Activated T-cell treated with anti-CD3 and anti-CD28 coated beads for 24 hours (primary cell): ENCODE results near the gene ARHGEF12.
A peak's percentile ranks its signal among the peaks of the same experiment; 100 is the strongest.

Experiments
- DNase-seq: peaks from one replicate; pipeline ENCODE4 v3.0.0-alpha.2; 2020; ENCODE audit warnings: low read depth

Gene ARHGEF12

DNA sequence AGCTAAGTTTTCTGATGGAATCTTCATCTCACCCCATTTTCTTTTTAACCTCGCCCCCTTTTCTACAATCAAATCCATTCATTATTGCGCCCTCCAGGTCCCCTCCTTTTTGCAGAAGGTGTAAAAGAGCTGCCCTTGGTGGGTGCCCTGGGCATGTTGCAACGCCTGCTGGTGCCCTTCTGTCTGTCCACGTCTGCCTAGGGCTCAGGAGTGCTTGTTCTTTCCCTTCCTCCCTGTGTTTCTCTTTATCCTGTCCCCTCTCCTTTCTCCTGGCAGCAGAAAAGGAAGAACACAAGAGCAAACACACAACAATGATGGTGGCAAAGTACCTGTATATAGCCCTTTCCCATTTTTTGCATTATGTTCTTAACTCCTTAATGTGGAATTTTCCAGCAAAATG lies 17.3 kb upstream of the ARHGEF12 start:
- no peak for DNase-seq

DNA sequence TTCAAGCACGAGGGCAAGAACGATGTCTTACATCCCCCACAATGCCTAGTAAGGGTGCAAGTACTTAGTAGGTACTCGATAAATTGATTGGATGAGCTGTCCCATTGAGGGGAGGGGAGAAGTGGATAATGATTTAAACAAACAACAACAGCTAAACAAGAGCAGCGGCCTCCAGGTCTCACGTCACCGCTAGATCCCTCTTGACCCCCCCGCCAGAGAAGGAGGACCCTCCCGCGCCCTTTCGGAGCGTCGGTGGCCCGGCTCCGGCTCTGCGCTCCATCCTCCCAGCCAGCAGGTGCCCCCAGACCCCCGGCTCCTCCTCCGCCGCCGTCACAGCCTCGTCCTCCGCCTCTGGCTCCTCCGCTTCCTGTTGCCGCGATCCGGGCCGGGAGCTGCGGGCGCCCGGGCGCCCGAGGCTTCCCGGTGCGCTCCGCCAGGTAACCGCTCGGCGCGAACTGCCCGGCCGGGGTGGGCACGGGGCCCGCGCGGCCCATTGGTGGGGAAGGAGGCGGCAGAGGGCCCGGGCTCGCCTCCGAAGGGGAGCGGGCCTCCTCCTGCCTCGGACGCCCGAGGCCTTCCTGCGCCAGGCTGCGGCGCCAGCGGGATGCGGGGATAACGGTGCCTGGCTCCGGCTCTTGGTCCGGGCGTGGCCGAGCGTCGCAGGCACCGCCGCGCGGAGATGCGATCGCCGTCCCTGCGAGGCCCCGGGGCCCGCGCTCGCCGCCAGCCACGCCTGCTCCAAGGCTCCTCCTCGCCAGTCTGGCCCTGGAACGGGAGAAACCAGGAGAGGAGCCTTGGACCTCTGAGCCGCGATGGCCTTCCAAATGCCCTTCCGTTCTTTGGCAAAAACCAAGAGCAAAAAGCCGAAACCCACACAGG lies 11.0 kb upstream of the ARHGEF12 start, which contains the start of gene TLCD5:
Gene TLCD5 (plus strand): TSS at position 368 of the 879 bp plus-strand sequence. CDS start 2,143 bp downstream, outside the sequence.
- DNase-seq = no peak

DNA sequence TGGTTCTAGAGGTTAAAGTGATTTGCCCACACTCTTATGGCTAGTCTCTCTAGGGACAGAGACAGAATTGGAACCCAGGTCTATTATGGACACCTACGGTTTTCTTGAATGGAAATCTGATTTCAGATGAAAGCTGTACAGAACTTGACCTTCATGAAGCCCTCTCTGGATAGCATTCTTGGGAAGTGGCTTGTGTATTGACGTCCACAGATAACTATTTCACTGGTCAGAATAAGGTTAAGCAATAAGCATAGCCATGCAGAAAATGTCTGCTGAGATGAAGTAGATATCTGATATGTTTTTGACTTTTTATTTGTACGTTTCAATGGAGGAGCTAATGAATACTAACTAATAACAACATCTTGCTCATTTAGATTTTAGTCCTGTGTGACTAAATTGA lies 10.0 kb upstream of the ARHGEF12 start:
- no peak for DNase-seq

DNA sequence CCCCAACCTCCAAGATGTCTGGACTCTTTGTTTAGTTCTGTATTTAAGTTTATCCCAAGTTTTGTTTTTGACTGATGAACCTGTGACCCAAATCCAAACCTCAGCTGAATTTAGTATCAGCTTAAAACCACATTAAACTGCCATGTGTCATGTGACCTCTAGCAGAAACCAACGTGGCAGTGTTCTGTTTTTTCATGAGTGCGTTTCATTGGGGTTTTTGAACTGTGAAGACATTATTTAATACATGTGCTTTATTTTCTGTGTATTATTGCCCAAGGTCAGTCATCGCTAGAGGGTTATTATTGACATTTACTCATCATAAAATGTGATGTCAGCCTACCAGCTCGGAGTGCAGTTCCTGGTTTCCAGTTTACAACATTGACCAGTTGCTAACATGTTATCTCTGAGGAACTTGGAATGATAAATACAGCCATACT lies 9.3 kb upstream of the ARHGEF12 start:
- DNase-seq = no peak

DNA sequence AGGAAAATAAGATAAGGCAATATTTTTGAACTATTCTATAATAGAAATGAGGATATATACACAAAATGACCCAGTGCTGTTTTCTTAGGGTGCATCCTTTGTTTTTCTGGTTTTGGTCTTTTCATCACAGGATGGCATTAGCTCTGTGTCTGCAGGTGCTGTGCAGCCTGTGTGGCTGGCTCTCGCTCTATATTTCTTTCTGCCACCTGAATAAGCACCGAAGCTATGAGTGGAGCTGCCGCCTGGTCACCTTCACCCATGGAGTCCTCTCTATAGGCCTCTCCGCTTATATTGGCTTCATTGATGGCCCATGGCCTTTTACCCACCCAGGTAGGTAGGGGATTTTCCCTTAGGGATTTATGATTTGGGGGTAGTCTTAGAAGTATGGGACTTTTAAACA lies 8.9 kb upstream of the ARHGEF12 start:
- no peak for DNase-seq

DNA sequence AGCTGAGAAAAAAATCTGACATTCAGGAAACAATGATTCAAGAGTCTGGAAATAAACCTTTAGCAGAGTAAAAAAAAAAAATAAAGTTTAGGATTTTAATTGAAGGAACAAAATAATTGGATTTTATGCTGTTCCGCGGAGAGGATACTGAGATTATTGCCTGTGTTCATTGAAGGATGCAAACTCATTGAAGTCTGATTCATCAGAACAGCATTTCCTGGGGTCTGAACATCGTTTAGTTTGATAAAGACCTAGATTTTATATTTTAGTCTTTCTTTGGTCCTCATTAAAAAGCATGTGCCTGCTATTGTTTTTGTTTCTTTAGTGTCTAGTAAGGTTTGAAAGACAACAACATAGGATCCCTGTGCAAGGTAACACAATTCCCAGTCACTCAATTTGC lies 6.7 kb upstream of the ARHGEF12 start:
- no peak for DNase-seq

DNA sequence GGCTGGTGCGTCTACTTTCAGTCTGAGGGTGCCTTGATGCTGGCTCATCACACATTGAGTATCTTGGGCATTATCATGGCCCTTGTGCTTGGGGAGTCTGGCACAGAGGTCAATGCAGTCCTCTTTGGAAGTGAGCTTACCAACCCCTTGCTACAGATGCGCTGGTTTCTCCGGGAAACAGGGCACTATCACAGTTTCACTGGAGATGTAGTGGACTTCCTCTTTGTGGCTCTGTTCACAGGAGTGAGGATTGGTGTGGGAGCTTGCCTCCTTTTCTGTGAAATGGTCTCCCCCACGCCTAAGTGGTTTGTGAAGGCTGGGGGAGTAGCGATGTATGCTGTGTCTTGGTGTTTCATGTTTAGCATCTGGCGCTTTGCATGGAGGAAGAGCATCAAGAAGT lies 6.2 kb upstream of the ARHGEF12 start:
- no peak for DNase-seq

DNA sequence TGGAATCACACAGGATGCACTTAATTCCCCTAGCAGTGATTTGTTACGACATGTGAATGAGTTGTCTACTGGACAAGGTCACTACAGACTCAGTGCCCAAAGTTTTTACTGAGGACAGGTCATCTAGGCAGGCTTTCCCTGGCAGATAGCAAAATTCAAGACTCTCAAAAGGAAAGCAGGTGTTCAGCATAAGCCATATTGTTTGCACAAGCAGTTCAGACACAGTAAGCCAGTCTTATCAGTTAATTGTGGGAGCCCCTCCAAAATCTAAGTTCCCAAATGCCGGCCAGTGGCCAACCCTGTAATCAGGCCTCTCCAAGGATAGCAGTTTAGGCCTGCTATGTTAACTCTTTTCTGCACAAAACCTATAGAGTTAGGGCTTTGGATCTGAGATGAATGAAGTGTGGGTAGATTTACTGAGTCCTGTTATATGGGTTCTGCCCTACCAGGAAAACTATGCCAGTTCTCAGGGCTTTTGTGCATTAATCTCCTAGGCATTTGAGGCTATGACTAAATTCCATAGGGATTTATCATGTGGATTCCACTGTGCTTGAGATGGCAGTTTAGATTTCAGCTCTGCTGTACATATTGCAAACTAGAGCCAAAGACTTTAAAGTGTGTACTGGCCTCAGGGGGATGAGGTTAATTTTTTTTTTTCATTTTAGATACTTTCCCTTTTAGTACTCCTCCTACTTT lies 4.8 kb upstream of the ARHGEF12 start:
- DNase-seq = no peak

DNA sequence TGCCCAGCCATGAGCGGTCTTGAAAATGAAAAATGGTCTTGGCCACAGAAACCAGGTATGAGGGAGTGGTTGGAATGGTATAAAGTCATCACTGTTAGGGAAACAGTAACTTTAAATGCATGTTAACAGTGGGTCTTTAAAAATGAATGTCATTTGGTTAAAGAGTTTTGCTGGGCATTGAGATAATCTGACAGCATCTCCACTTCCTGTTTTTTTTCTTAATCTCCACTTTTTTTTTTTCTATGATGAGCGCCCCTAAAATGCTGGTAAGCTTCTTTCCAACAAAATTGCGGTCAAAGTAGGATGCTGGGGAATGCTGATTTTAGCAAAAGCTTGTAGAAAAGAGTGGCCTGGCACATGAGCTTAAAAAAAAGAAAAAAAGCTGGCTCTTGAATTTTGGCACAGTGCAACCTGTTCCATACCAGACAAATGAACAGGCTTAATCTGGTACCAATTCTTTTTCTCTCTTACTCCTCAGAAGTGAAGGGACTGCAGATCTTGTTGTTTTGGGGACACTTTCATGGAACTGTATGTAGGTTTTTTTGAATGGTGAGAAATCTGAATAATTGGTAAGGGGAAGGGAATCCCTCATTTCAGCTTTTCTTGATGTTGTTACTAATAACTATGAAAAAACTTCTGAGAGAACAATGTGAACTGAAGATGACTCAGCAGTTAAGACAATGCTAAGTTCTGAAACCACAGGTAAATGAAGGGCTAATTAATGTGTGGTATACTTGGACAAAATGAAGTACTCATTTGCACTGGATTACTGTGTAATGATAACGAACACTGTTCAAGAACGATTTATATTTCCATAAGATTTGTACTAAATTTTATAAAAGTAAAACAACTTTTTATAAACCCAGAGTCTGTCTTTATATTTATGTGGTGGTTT lies 3.1 kb upstream of the ARHGEF12 start:
- no peak for DNase-seq

DNA sequence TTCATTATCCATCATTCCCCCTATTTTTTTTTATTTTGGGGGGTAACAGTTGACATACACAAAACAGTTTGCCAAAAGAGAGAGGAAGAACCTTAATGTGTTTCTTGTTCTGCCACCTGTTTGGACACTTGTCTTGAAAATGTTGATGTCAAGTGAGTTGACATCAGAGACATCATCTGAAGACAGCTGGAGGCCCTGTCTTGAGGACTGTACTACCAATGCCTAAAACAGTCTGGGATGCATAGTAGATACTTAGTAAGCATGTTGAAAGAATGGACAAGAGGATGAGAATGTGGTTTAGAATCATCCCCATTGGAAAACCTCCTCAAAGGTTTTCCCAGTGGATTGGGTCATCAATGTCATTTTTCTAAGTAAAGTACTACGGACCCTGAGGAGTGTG lies 2.4 kb upstream of the ARHGEF12 start:
- DNase-seq = no peak

DNA sequence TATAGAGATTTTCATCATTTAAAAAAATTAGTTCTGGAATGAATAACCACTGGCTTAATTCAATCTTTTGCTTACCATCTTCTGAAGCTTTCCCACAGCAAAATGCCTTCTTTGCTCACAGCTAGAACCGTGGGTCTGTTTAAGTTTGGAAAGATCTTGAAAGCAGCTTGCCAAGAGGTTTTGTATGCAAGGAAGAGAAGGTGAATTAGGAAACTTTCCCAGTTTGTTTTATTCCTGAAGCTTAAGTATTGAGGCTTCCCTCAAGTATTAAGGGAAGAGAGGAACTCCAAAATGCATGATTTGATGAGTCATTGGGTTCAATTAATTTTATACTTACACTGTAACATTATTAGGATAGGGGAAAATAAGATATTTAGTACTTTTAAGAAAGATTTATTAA lies 1.9 kb upstream of the ARHGEF12 start:
- DNase-seq = no peak

DNA sequence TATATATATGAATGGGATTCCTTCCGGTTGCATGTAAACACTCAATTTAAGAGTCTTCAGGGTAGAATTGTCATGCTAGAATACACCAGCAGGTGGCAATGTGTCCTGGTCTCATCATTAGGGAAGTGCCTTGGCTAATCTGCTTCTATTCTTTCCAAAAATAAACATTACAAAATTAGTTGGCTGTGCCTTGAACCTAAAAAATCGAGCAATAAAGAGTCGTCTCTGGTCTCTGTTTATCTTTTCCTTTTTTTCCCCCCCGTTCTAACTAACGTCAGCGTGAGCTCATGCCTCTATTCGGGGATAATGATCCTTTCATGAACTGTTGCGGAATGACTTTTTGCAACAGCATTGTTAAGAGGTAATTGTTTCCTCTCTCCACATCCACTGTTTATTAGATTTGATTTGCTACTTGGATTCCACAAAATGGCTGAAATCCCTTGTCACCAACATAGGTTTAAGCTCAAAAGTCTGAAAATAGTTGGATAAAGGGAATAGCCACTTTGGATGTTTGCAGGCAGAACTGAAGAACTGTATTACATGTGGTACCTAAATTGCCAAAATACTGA lies 1.2 kb upstream of the ARHGEF12 start:
- DNase-seq = peak; percentile 49

DNA sequence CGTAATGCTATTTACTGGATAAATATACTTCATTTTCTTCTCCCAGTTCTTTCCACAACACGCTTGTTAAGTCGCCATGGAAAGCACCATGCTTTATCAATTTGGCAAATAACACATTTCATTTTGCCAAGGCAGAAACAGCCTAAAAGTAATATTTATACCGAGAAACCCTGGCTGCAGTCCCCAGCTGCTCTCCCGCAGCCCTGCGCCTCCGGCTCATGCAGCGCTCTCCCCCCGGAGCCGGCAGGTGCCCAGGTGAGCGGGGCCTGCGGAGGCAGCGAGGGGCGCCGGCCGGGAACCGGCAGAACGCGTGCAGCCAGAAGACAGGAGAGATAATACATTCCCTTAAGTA lies 681 bp upstream of the ARHGEF12 start:
- DNase-seq = no peak

DNA sequence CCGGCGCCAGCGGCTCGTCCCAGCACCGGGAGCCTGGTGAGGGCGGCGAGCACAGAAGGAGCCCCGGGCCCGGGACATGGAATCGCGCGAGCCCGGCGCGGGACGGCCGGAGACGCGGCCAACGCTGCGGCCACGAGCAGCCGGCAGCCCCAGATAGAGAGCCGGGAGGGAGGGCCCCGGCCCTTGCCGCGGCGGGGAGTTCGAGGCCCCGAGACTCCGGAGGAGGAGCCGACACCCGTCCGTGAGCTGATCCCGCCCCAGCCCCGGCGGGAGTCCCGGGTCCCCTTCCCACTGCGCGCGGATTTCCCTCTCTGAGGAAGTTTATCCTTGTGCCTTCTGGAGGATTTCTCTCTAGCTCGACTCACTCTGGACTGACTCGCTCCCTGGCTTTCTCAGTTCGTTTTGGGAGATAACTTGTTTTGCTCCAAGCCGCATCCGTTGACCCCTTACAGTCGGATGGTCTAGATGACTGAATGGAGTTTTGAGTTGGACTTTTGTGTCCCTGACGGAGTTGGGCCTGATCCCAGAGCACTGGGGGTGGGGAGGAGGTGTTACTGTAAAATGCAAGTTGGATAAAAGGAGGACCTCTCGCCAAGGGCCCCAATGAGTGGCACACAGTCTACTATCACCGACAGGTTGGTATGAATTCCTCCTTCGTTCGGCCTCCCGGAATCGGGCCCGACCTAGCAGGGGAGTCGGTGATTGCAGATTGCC lies 585 bp downstream of the ARHGEF12 start:
- no peak for DNase-seq

DNA sequence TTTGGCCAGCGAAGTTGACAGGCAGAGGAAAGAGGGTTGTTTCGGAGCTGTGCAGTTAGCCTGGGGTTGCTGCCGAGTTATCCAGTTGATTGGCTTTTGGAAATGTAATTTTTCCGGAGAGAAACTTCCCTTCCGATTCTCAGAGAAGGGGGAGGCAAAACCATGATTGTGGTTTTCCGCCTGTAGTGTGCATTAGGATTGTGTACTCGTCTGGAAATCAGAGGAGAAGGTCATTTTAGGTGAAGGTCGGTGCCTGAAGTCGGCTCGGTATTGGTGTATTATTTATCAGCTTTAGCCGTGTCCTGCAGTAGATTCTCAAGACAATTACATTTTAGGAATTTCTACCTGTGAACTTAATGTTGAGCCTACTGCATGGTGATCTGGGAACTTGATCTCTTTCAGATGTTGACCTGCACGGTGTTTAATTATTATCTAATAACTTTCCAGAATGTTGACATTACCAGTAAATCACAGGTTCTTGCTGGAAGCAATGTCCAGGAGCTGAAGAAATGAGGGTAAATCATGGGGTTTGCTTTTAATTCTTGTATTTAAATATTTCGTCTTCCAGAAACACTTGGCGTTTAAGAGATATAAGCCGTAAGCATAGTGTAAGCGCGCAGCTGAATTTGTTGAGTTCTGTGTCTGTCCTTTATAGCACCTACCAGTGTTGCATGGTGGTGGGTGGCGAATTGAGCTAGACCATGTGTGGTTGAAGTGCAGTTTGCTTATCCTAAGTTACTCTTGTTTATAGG lies 1.3 kb downstream of the ARHGEF12 start:
- no peak for DNase-seq

DNA sequence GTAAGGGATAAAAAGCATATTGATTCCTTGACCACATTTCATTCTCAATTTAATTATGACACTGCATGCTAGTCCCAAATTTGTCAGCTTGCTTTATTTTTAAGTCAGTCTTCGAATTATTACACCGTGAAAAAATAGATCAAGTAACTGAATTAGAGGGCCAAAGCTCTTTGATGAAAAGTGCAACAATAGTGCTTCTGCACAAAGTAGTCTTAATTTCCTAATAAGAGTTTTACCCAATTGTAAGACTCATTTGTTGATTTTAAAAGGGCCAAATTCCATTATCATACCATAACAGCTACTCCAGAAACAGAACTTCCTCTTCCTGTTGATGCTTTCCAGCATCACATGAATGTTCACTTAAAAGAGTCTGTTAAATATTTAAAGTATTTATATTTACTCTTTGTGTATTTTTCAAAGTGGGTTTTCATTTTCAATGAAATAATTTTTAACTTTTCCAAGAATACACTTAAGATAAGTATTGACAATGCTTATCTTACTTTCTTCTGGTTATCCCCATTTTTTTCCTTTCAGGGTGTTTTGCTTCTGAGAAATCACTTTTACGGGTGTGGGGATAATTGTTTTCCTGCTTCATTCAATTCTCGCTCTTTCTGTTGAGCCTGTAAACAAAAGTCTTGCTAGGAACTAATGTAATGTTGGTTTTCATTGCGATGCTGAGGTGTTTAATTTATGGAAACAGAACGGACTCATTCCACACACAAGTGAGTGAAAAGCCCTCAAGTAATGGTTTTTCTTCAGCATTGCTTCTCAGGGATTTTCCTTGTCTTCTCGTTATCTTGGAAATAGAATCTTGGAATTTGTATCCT lies 2.1 kb downstream of the ARHGEF12 start:
- DNase-seq = no peak

DNA sequence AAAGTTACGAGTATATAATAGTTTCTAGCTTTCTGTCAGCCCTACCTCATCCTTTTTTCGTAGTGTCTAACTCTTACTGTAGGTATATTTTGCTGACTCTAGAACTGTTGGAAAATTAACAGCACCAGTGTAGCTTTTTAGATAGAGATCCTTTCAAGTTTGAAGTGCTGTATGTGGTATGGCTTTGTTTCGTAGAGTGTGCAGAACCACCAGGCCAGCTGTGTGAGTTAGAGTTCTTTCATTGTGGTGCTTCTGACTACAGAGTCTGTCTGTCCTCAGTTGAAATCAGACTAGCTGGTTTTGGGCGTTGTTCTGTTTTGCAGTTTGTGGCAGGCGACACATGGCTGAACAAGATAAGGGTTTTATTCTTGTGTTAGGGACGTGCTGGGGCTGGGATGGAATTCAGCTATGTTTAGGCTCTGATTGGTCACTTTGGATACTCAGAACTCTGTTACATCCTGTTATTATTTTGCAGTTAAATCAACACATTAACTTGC lies 3.2 kb downstream of the ARHGEF12 start:
- DNase-seq = no peak

DNA sequence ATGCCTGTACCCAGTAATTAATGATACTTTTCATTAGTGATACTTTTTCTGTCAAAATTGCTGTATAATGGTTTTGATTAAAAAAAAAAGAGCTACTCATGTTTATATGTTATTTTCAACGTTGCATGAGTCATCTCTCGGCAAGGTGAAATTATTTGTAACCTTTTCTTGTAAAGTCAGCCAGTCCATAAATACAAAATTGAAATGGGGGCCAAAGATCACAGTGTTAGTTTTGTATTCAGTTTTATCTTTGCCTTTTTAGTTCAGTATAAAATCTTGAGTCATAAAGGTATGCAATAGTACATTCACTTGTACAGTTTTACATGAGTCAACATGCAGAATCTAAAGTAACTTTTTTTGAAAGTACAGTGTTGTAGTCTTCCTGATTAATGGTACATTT lies 4.3 kb downstream of the ARHGEF12 start:
- no peak for DNase-seq

DNA sequence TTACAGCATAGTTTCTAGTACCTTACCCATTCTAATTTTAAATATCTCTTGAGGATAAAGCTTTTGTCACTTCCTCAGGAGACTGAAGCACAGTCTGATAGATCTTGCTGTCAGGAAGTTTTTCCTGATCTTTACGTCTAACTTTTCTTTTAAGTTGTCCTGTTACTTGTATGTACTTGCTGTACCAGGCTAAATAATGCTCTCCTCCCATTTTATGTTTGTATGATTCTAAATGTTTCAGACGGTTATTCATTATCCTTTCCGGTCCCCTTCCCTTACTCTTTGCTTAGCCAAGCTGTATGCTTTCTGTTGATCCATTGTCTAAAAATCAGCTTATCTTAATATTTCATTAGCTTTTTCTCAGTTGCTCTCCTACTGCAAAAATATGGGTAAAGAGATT lies 6.0 kb downstream of the ARHGEF12 start:
- DNase-seq = no peak

DNA sequence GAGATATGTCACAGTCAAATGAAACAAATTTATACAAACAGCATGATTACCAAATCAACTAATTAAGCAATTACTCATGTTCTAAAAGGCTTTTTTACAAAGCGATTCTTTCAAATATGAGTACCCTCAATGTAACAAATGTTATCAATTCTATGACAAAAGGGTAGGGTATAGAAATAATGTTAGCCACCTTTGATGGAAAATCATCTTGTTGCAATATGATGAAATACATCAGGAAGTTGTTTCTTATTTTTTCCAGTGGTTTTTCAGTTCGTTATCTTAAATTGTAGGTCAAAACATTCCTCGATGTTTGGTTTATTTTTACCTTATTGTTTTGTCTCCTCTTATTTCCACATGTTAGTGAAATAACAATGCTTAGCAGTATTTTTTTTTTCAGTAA lies 6.5 kb downstream of the ARHGEF12 start:
- no peak for DNase-seq
